NCI-H1105 treated with DMSO at 0.1 percent for 48 hours (cell line): ENCODE data around the gene TRIM29.
"Not testable (repeated sequence)": the region's sequence is repeated elsewhere in the genome, so short reads cannot be mapped to it uniquely, and the experiment has no call there.

Experiments
- DNase-seq: peaks from one replicate; lab custom pipeline; 2025; lab: John Stamatoyannopoulos, UW

TRIM29 gene

DNA sequence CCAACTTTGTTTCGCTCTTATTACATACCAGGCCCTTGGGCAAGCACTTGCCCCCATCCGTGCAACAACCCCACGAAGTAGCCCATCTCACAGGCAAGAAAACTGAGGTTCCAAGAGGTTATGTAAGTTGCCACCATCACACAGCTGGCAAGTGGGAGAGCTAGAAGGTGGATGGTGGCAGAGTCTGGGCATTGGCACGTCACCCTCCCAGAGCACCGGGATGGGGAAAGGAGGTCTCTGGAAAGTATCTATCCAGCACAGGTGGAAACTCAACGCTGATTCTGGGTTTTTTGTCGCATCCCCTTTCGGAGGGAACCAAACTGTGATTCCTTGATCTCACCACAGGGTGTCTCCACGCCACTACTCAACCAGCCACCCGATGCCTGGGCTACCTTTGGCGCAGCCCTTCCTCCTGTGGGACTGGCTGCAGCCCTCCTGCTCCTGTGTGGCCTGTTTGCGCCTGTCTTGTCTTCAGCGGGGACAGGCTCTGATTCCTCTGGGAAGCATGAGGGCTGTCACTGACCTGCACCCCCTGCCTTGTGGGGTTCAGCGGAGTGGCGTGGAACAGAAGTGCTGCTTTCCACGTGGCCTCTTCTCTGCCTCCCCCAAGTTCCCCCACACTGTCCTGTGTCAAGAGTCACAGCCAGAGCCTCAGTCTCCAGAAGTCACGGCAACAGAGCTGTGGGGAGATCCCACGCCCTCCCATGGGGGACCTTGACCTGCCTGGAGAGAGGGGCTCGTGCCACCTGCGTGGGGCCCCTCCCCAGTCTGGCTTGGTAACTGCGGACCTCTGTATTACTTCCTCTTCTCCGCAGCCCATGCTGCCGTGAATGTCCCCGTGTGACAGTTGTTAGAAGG is 34.4 kb upstream of the TRIM29 start:
- DNase-seq = peak; percentile 47

- DNase-seq = no peak
Observed at GRCh38 chr11:120170741-120171261, 32.9 kb upstream of the TRIM29 start.

GRCh38 chr11:120169981-120170698 is 32.2 kb upstream of the TRIM29 start:
- DNase-seq = no peak

GRCh38 chr11:120168960-120169681 is 31.2 kb upstream of the TRIM29 start:
- DNase-seq = peak; percentile 74

DNA sequence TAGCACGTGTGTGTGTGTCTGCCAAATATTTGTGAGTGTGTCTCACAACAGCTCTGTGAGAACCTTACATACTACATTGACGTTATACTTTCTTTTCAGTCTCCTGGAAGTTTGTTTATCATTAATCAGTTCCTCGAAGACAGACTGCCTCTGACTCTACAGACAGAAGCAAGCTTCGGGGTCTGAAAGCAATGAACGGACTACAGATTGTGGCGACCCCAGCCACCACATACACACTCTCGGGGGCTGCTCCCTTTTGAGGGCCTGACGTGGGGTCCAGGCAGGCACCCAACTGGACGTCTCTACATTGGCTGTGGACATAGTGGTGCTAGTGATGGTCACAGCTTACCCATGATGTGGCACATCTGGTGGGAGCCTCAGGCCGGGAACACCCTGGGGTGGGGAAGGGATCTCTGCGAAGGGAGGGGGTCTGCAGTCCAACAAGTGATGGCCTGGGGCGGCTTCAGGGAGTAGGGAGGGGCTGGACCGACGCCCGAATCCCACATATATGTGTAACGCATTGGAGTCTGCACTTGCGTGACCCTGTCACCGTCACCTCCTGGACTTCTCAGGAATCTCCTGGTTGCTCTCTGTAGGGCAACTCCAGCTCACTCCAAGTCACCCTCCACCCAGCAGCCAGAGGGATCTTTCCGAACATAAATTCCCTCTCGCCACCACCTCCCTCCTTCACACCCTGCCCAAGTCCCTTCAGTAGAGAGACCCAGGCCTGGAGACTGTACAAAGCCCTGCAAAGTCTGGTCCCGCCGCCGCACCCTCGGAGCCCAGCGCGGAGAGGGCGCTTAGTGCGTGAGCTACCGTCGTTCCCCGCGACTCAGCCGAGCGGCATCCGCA is 30.4 kb upstream of the TRIM29 start:
- DNase-seq = no peak

DNA sequence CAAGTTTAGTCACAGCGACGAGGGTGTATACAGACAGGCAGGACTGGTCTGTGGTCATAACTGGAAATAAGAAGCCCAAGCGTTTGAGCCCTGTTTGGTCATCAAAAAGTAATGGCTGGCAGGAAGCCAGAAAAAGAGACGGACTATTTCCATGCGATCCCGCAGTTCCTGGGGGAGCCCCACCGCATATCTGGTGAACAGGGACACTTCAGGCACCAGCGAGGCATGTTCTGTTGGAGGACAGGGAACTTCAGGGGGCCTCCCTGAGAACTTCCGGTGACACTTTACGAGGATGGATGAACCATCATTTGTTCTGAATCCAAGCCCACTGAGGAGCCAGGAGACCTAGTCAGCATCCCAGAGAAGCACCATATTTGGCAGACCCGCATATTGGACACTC is 29.7 kb upstream of the TRIM29 start:
- DNase-seq = no peak

DNA sequence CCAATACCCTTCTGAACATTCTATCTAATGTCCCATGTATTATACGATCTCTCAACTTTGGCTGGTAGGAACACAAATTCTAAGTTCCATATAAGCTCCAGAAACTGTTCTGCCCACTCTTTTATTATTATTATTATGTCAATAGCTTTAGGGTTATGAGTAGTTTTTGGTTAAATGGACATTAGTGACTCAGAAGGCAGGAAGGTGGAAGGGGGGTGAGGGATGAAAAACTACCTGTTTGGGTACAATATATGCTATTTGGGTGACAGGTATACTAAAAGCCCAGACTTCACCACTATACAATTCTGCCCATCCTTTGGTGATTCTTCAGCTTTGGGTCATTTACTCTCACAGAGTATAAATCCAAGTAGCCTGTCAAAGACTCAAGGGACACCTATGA is 22.5 kb upstream of the TRIM29 start:
- no peak for DNase-seq

GRCh38 chr11:120153221-120153620 is 15.3 kb upstream of the TRIM29 start:
- no peak for DNase-seq

DNA sequence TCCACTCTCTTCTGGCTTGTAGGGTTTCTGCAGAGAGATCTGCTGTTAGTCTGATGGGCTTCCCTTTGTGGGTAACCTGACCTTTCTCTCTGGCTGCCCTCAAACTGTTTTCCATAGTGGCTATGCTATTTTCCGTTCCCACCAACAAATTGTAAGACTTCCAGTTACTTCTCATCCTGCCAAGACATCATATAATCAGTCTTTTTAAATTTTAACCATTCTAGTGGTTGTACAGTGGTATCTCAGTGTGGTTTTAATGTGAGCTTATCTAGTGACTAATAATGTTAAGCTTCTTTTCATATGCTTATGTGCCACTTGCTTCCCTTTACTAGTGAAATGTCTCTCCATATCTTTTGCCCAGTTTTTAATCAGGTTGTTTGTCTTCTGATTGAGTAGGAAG is 13.6 kb upstream of the TRIM29 start:
- no peak for DNase-seq

DNA sequence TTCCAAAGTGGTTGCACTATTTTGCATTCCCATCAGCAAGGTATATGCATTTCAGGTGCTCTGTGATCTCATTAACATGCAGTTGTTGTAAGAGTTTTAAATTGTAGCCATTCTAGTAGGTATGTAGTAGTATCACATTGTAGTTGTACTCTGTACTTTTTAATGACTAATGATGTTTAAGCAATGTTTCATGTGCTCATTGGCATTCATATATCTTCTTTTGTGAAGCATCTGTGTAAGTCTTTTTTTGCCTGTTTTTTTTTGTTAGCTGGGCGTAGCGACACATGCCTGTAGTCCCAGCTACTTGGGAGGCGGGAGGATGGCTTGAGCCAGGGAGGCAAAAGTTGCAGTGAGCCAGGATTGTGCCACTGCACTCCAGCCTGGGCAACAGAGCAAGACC is 11.3 kb upstream of the TRIM29 start:
- no peak for DNase-seq

DNA sequence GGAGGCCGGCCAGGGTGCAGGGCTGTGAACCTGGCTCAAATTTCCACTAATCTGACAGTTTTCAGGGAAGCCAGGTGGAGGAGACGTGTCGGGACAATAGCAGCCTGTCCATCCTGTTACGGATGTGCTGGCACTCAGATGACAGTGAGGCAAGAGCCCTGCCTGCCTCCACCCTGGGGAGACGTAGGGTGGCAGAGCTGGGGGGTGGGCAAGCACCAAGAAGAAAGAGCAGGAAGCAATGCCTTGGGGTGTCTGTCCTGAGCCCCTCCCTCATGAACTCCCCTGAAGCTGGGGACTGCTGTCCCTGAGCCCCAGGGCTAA is 10.0 kb upstream of the TRIM29 start:
- DNase-seq = no peak

GRCh38 chr11:120147094-120147949 is 9.4 kb upstream of the TRIM29 start:
- no peak for DNase-seq

DNA sequence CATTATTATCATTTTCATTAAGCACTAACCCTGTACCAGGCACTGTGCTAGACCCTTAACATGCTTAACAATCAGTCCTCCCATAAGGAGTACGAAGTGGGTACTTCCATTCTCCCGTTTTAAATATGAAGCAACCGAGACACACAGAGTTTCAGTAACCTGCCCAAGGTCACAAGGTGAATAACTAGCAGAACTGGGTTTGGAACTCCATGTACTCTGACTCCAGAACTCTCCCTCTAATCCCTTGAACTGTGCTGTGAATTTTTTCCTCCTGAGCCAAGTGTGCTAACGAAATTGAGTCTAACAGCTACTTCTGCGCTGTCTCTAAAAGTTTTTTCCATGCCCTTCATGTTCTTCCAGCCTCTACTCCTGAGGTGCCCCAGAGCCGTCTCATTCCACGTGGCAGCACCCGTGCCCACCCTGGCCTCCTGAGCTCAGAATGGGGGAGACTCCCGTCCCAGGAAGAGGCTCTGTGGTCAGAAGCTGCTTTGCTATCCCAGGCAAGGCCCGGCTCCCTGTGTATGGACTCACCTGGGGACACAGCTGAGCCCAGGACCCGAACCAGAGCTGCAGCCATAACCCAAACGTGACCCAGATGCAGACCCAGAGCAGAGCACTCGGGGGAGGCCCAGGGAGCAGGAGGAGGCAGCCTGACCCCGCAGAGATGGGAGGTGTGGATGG is 8.6 kb upstream of the TRIM29 start:
- DNase-seq = no peak

GRCh38 chr11:120144501-120144900 is 6.6 kb upstream of the TRIM29 start:
- DNase-seq = no peak

DNA sequence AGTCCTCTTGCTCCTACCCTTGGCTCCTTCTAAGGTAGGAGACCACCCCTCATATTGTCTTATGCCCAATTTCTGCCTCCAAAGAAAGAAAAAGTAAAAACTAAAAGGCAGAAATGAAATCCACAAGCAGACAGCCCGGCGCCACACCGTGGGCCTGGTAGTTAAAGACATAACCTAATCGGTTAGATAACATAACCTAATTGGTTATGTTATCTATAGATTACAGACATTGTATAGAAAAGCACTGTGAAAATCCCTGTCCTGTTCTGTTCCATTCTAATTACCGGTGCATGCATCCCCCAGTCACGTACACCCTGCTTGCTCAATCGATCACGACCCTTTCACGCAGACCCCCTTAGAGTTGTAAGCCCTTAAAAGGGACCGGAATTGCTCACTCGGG is 5.6 kb upstream of the TRIM29 start:
- DNase-seq = not testable (repeated sequence)

GRCh38 chr11:120142441-120143100 is 4.7 kb upstream of the TRIM29 start:
- DNase-seq = no peak

- DNase-seq = no peak
Observed at GRCh38 chr11:120141768-120142423, 4.0 kb upstream of the TRIM29 start.

- DNase-seq = no peak
Observed at GRCh38 chr11:120141113-120141767, 3.3 kb upstream of the TRIM29 start.
